Naive B cell (primary cell): ENCODE data around the gene GPR31. TPM values are rescaled to one million over a fixed set of nuclear protein-coding genes. Genes with fewer than 3 reads are reported as not detected.

Experiments
- ATAC-seq, 2 donors: fragments of 150-1000 bp; cut with Tn5 transposase; 2 replicates each; pipeline ENCODE4 v1.10.0; 2021; ENCODE audit warnings: low read depth in 2 of 2, mild to moderate bottlenecking in 2 of 2, moderate library complexity in 2 of 2
- DNase-seq: peaks from one replicate; pipeline ENCODE4 v3.0.0; 2022
- H3K27ac Mint-ChIP-seq, 6 donors: one replicate each; pipeline ENCODE4 v1.8.0; 2020 to 2022; ENCODE audit warnings: mild to moderate bottlenecking in 6 of 6, mixed read lengths in 6 of 6, moderate library complexity in 5 of 6, inconsistent platforms in 2 of 6
- H3K27me3 Mint-ChIP-seq, 3 donors: one replicate each; pipeline ENCODE4 v1.8.0; 2021 to 2022; ENCODE audit warnings: mixed read lengths in 3 of 3, mild to moderate bottlenecking in 1 of 3
- H3K36me3 Mint-ChIP-seq, 2 donors: one replicate each; pipeline ENCODE4 v1.8.0; 2020 to 2022; ENCODE audit warnings: mixed read lengths in 2 of 2, inconsistent platforms in 1 of 2, mild to moderate bottlenecking in 1 of 2
- H3K4me1 Mint-ChIP-seq, 3 donors: one replicate each; pipeline ENCODE4 v1.8.0; 2020 to 2022; ENCODE audit warnings: mixed read lengths in 3 of 3, inconsistent platforms in 1 of 3, mild to moderate bottlenecking in 1 of 3, moderate library complexity in 1 of 3
- H3K4me3 Mint-ChIP-seq, 8 donors: one replicate each; pipeline ENCODE4 v1.8.0; 2020 to 2022; ENCODE audit warnings: mild to moderate bottlenecking in 8 of 8, mixed read lengths in 8 of 8, moderate library complexity in 8 of 8, inconsistent platforms in 2 of 8
- H3K9me3 Mint-ChIP-seq, 7 donors: one replicate each; pipeline ENCODE4 v1.8.0; 2020 to 2022; ENCODE audit warnings: mixed read lengths in 7 of 7, mild to moderate bottlenecking in 5 of 7, inconsistent platforms in 2 of 7, moderate library complexity in 1 of 7
- polyA plus RNA-seq, 6 donors: library from polyadenylated mRNA; unstranded; fragments of 300-500 nt; fragmentation: Illumina TruSeq; gene quantifications; one replicate each; pipeline ENCODE4 v1.2.3, GENCODE V29; 2021; ENCODE audit warnings: low read depth in 6 of 6

GPR31 gene
- polyA plus RNA-seq, 6 donors from 2014 or later, result not detected

GRCh38 chr6:167129562-167129961 lies 28.2 kb downstream of the GPR31 start:
- Mint-ChIP-seq H3K27ac (peak overlapping the region; percentile 92 to 100 (median 94)), H3K27me3 (no peaks in the 10 kb centered on the region), H3K4me1 (peaks cover 68 to 84% (median 79%) of the 10 kb centered on the region in 3 donors), H3K4me3 (peak overlapping the region in 7 of 8 donors; percentile 70 to 98 (median 78)), H3K36me3 (peaks cover 44 to 51% of the 10 kb centered on the region in 2 donors), H3K9me3 (peaks cover 0 to 6% (median 2%) of the 10 kb centered on the region in 7 donors)
- DNase-seq, result no peak
- no peak for ATAC-seq

GRCh38 chr6:167129159-167129558 lies 28.6 kb downstream of the GPR31 start:
- peaks cover 40 to 47% of the 10 kb centered on the region in 2 donors for H3K36me3 Mint-ChIP-seq
- ATAC-seq (no peak), DNase-seq (no peak)
- peak overlapping the region; percentile 47 to 98 (median 78) for H3K4me3 Mint-ChIP-seq
- H3K4me1 Mint-ChIP-seq, result peaks cover 64 to 80% (median 77%) of the 10 kb centered on the region in 3 donors
- H3K27me3 Mint-ChIP-seq, result no peaks in the 10 kb centered on the region
- peak overlapping the region; percentile 92 to 100 (median 94) for H3K27ac Mint-ChIP-seq
- peaks cover 0 to 6% (median 2%) of the 10 kb centered on the region in 7 donors for H3K9me3 Mint-ChIP-seq

GRCh38 chr6:167127785-167128531 lies 29.8 kb downstream of the GPR31 start:
- H3K9me3 Mint-ChIP-seq, result peaks cover 0 to 6% (median 2%) of the 10 kb centered on the region in 7 donors
- H3K27ac Mint-ChIP-seq, result peak overlapping the region; percentile 73 to 100 (median 90)
- peaks cover 62 to 76% (median 71%) of the 10 kb centered on the region in 3 donors for H3K4me1 Mint-ChIP-seq
- peak overlapping the region; percentile 9 to 99 (median 76) for H3K4me3 Mint-ChIP-seq
- ATAC-seq, result no peak
- DNase-seq, result no peak
- H3K27me3 Mint-ChIP-seq, result no peaks in the 10 kb centered on the region
- H3K36me3 Mint-ChIP-seq, result peaks cover 46 to 51% of the 10 kb centered on the region in 2 donors

GRCh38 chr6:167125855-167126349 lies 31.9 kb downstream of the GPR31 start:
- Mint-ChIP-seq H3K4me3 (peak overlapping the region; percentile 87 to 99 (median 99)), H3K27me3 (no peaks in the 10 kb centered on the region), H3K4me1 (peaks cover 63 to 74% (median 70%) of the 10 kb centered on the region in 3 donors), H3K27ac (peak overlapping the region in 3 of 6 donors; percentile 90 to 100 (median 96)), H3K9me3 (peaks cover 0 to 6% (median 2%) of the 10 kb centered on the region in 7 donors), H3K36me3 (peaks cover 37 to 46% of the 10 kb centered on the region in 2 donors)
- DNase-seq (no peak), ATAC-seq (no peak)

GRCh38 chr6:167125410-167125809 lies 32.4 kb downstream of the GPR31 start:
- Mint-ChIP-seq H3K36me3 (peaks cover 37 to 49% of the 10 kb centered on the region in 2 donors), H3K27ac (peak overlapping the region; percentile 96 to 100 (median 100)), H3K4me1 (peaks cover 65 to 75% (median 70%) of the 10 kb centered on the region in 3 donors), H3K9me3 (peaks cover 0 to 6% (median 2%) of the 10 kb centered on the region in 7 donors), H3K27me3 (no peaks in the 10 kb centered on the region), H3K4me3 (peak overlapping the region; percentile 87 to 99 (median 99))
- ATAC-seq (peak; percentile 14 to 31), DNase-seq (peak; percentile 61)

- DNase-seq (no peak), ATAC-seq (no peak)
- peaks cover 65 to 70% (median 69%) of the 10 kb centered on the region in 3 donors for H3K4me1 Mint-ChIP-seq
- H3K9me3 Mint-ChIP-seq, result peaks cover 0 to 6% (median 2%) of the 10 kb centered on the region in 7 donors
- peak overlapping the region; percentile 96 to 100 (median 100) for H3K27ac Mint-ChIP-seq
- no peaks in the 10 kb centered on the region for H3K27me3 Mint-ChIP-seq
- H3K36me3 Mint-ChIP-seq, result peaks cover 31 to 43% of the 10 kb centered on the region in 2 donors
- peak overlapping the region; percentile 87 to 99 (median 99) for H3K4me3 Mint-ChIP-seq
These were observed 33.0 kb downstream of the GPR31 start for GRCh38 chr6:167124753-167125152.

- no peak for DNase-seq
These were observed 34.7 kb downstream of the GPR31 start, which contains the start of gene CCR6 for GRCh38 chr6:167122827-167123657. TSS of gene CCR6 (plus strand) at chr6:167123096. CDS start at chr6:167136135, 13,039 bp downstream.

GRCh38 chr6:167122041-167122826 lies 35.5 kb downstream of the GPR31 start:
- DNase-seq (peak; percentile 80), ATAC-seq (peak; percentile 46 to 52)
- Mint-ChIP-seq H3K4me1 (peaks cover 64 to 72% (median 69%) of the 10 kb centered on the region in 3 donors), H3K9me3 (peaks cover 0 to 6% (median 4%) of the 10 kb centered on the region in 7 donors), H3K27me3 (no peaks in the 10 kb centered on the region), H3K36me3 (peaks cover 26 to 39% of the 10 kb centered on the region in 2 donors), H3K27ac (peak overlapping the region; percentile 98 to 100 (median 100)), H3K4me3 (peak overlapping the region; percentile 87 to 99 (median 99))

More at GRCh38 chr6:167122827-167123657, 34.7 kb downstream of the GPR31 start, which contains the start of gene CCR6:
- Mint-ChIP-seq H3K27me3 (no peaks in the 10 kb centered on the region), H3K36me3 (peaks cover 30 to 33% of the 10 kb centered on the region in 2 donors), H3K4me3 (peak within 1 kb of the TSS; percentile 87 to 99 (median 99)), H3K4me1 (peaks cover 66 to 72% (median 70%) of the 10 kb centered on the region in 3 donors), H3K9me3 (peaks cover 0 to 6% (median 4%) of the 10 kb centered on the region in 7 donors), H3K27ac (peak within 1 kb of the TSS; percentile 98 to 100 (median 100))
- ATAC-seq, result no peak

- H3K4me3 Mint-ChIP-seq, result peak overlapping the region; percentile 87 to 99 (median 99)
- H3K4me1 Mint-ChIP-seq, result peaks cover 59 to 70% (median 68%) of the 10 kb centered on the region in 3 donors
These were observed 36.4 kb downstream of the GPR31 start for GRCh38 chr6:167121335-167121841.

GRCh38 chr6:167120583-167120903 lies 37.2 kb downstream of the GPR31 start:
- H3K27ac Mint-ChIP-seq, result peak overlapping the region; percentile 98 to 100 (median 100)
- peak; percentile 48 to 53 for ATAC-seq
- DNase-seq, result peak; percentile 69
- peaks cover 66 to 73% (median 71%) of the 10 kb centered on the region in 3 donors for H3K4me1 Mint-ChIP-seq
- no peaks in the 10 kb centered on the region for H3K27me3 Mint-ChIP-seq
- H3K9me3 Mint-ChIP-seq, result peaks cover 0 to 4% (median 0%) of the 10 kb centered on the region in 7 donors
- H3K36me3 Mint-ChIP-seq, result peaks cover 21 to 32% of the 10 kb centered on the region in 2 donors
- peak overlapping the region; percentile 87 to 99 (median 99) for H3K4me3 Mint-ChIP-seq

More at GRCh38 chr6:167121335-167121841, 36.4 kb downstream of the GPR31 start:
- peak; percentile 62 for DNase-seq
- peak; percentile 7 for ATAC-seq
- Mint-ChIP-seq H3K9me3 (peaks cover 0 to 4% (median 0%) of the 10 kb centered on the region in 7 donors), H3K36me3 (peaks cover 21 to 32% of the 10 kb centered on the region in 2 donors), H3K27ac (peak overlapping the region; percentile 98 to 100 (median 100)), H3K27me3 (no peaks in the 10 kb centered on the region)

- ATAC-seq, result peak; percentile 5 to 10
- Mint-ChIP-seq H3K9me3 (peaks cover 0 to 4% (median 0%) of the 10 kb centered on the region in 7 donors), H3K4me1 (peaks cover 69 to 78% (median 75%) of the 10 kb centered on the region in 3 donors), H3K36me3 (peaks cover 15 to 26% of the 10 kb centered on the region in 2 donors), H3K27me3 (no peaks in the 10 kb centered on the region), H3K4me3 (peak overlapping the region; percentile 87 to 99 (median 99)), H3K27ac (peak overlapping the region; percentile 98 to 100 (median 100))
- peak; percentile 64 for DNase-seq
These were observed 37.9 kb downstream of the GPR31 start for GRCh38 chr6:167119670-167120582.
